ENCODE data around the gene RDH11.

Gene RDH11

DNA sequence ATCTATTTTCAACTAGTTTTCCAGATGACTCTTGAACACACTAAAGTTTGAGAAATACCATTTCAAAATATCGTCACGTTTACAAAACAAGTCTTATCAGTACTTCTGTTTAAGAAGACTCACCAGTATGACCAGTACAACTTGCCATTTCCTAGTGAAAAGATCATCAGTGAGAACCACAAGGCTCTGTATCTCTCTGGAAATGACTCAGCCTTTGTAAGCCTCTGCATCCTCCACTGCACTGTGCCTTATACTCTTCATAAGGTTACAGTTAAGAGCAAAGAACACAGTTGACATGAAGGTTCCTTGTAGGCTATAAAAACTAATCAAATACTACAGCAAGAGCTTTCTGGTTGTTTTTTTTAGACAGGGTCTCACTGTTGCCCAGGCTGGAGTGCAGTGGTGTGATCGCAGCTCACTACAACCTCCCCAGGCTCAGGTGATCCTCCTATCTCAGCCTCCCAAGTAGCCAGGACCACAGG, 15.4 kb downstream of the RDH11 start:
- no peak overlapping the region for H3K27ac ChIP-seq
- no peak for TF ChIP-seq ZFX (IDR thresholded peaks at IDR 0.05)
- TF ChIP-seq, protein P1, sequence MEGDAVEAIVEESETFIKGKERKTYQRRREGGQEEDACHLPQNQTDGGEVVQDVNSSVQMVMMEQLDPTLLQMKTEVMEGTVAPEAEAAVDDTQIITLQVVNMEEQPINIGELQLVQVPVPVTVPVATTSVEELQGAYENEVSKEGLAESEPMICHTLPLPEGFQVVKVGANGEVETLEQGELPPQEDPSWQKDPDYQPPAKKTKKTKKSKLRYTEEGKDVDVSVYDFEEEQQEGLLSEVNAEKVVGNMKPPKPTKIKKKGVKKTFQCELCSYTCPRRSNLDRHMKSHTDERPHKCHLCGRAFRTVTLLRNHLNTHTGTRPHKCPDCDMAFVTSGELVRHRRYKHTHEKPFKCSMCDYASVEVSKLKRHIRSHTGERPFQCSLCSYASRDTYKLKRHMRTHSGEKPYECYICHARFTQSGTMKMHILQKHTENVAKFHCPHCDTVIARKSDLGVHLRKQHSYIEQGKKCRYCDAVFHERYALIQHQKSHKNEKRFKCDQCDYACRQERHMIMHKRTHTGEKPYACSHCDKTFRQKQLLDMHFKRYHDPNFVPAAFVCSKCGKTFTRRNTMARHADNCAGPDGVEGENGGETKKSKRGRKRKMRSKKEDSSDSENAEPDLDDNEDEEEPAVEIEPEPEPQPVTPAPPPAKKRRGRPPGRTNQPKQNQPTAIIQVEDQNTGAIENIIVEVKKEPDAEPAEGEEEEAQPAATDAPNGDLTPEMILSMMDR (conservative IDR thresholded peaks at IDR 0.05) = no peak

DNA sequence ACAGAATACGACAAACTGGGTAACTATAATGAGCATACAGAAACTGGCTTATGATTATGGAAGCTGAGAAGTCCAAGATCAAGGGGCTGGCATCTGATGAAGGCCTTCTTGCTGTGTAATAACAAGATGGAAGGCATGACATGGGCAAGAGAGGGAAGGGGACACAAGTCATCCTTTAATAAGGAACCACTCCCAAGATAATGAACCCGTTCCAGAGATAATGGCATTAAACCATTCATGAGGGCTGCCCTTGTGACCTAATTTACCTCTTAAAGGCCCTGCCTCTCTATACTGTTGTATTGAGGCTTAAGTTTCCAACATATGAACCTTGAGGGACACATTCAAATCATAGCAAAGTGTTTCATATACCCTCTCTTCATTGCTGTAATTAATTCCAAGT, 16.6 kb downstream of the RDH11 start:
- TF ChIP-seq, protein P1 (conservative IDR thresholded peaks at IDR 0.05) = no peak
- no peak for TF ChIP-seq ZFX (IDR thresholded peaks at IDR 0.05)
- no peak overlapping the region for H3K27ac ChIP-seq

DNA sequence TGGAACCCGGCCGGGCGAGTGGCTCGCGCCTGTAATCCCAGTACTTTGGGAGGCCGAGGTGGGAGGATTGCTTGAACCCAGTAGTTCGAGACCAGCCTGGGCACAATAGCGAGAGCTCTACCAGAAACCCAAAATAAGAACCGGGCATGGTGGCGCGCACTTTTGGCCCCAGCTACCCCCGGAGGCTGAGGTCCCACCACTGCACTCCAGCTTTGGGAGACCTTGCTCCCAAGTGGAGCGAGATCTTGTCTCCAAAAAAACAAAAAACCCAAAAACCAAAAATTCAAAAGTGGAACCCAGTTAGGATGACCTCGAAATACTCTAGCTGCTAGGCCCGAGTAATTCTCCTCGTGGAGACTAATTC, 20.4 kb downstream of the RDH11 start:
- H3K27ac ChIP-seq = peak overlapping the region; percentile 93
- TF ChIP-seq ZFX (IDR thresholded peaks at IDR 0.05) = no peak
- TF ChIP-seq, protein P1 (conservative IDR thresholded peaks at IDR 0.05) = no peak

DNA sequence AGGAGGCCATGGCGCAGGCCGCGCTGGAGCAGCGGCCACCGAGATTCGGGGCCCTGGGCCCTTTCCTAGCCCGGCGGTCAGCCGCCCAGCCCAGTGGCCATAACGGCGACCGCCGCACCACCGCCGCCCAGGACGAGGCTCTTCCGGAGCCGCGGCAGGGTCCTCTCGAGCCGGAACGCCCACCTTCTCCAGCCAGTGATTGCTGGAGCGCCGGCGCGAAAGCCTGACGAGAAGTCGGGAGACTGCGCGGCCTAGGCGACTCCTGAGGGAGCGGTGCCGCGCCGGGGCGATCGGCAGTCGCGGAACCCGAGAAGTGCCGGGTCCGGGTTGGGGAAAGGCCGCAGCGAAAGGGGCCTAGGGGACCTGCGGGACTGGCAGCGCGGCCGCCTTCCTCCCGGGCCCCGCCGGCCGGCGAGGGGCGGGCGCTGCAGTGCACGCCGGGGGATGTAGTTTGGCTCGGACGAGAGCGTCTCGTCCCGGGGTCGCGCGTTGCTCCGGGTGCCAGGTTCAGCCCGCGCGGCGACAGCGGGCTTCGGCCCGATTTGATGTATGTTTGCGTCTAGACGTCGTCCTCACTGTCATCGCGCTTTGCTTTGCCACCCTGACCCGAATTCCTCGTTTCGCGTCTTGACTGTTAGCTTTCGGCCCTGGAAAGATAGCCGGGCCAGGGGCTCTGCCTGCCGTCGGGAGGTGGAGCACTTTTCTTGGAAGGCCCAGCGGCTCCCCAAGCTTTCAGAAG, 20.9 kb downstream of the RDH11 start, which contains the start of gene VTI1B:
Gene VTI1B (minus strand): TSS at position 153 of the 739 bp plus-strand sequence. CDS start 143 bp downstream, at position 10.
- H3K27ac ChIP-seq = peak within 1 kb of the TSS; percentile 93
- peak; percentile 84 for TF ChIP-seq ZFX (IDR thresholded peaks at IDR 0.05)
- TF ChIP-seq, protein P1 (conservative IDR thresholded peaks at IDR 0.05) = peak; percentile 15

DNA sequence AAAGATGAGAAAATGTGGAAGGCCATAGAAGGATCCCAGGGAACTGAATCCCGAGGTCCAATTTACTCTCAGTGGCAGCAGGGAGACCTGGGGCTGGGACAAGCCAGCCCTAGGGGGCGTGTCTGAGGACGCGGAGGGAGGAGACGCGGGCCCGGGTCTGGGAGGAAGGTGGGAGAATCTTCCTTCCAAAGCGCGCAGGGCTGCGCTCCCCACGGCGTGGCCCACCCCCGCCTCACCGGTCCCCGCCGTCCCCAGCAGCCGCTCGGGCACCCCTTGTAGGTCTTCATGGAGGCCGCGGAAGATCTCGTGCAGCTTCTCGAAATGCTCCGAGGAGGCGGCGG, 21.5 kb downstream of the RDH11 start:
- TF ChIP-seq ZFX (IDR thresholded peaks at IDR 0.05) = no peak
- TF ChIP-seq, protein P1 (conservative IDR thresholded peaks at IDR 0.05) = no peak; the same call in 1 of the 2 replicates
- peak overlapping the region; percentile 93 for H3K27ac ChIP-seq

DNA sequence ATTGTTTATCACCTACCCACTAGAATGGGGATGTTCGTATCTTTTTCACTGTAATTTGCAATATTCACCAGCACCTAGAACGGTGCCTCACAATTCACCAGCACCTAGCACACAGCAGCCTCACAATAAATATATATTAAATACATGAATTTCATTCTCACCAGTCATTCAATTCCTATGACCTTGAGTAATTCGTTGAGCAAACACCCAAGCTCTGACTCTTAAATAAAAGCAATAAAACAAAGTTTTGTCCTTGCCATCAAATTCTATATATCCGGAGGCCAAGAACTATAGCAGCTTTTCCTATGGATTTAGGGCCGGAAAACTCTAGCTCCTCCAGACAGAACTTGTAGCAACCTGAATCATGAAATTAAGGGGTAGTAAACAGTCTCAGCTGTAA, 22.1 kb downstream of the RDH11 start:
- TF ChIP-seq, protein P1 (conservative IDR thresholded peaks at IDR 0.05) = no peak
- no peak for TF ChIP-seq ZFX (IDR thresholded peaks at IDR 0.05)
- no peak overlapping the region for H3K27ac ChIP-seq

DNA sequence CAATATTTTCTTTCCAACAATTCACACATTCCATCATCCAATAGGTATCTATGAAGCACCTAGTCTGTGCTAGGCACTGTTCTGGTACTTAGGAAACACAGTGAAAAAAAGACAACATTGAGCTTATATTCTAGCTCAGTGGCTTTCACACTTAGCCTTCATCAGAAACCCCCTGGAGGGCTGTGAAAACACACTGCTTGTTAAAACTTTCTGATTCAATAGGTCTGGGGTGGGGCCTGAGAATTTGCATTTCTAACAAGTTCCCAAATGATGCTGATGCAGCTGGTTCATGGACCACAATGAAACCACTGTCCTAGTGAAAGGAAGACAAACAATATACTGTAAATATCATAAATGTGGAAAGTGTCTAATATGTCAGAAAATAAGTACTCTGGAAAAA, 27.0 kb downstream of the RDH11 start:
- TF ChIP-seq ZFX (IDR thresholded peaks at IDR 0.05) = no peak
- TF ChIP-seq, protein P1 (conservative IDR thresholded peaks at IDR 0.05) = no peak
- H3K27ac ChIP-seq = no peak overlapping the region

All from C4-2B (cell line).